HepG2 (cell line): ENCODE results near the gene ADAMTS13. TPM values are rescaled to one million over a fixed set of nuclear protein-coding genes. Genes with fewer than 3 reads are reported as not detected.
A peak's percentile ranks its signal among the peaks of the same experiment; 100 is the strongest.

ENCODE experiments used
- FOXC1 ChIP-seq: sonication (generic); formaldehyde crosslinking; IDR thresholded peaks from 2 replicates; pipeline ENCODE4 v1.8.0; 2022; ENCODE audit warnings: mild to moderate bottlenecking, missing genetic modification reagents, borderline replicate concordance
- HOXA3 ChIP-seq: sonication (generic); formaldehyde crosslinking; IDR thresholded peaks from 2 replicates; pipeline ENCODE4 v1.5.0; 2020; ENCODE audit warnings: missing genetic modification reagents
- IRF2 ChIP-seq: IDR thresholded peaks from 2 replicates; pipeline ENCODE4 v1.6.1; 2018; ENCODE audit warnings: missing genetic modification reagents, missing compliant biosample characterization
- MED8 ChIP-seq: sonication (generic); formaldehyde crosslinking; IDR thresholded peaks from 2 replicates; pipeline ENCODE4 v1.8.1; 2023; ENCODE audit warnings: mild to moderate bottlenecking, missing genetic modification reagents; ENCODE audit not compliant: insufficient replicate concordance
- NKX3-1 ChIP-seq: sonication (generic); formaldehyde crosslinking; IDR thresholded peaks from 2 replicates; pipeline ENCODE4 v1.5.0; 2020; ENCODE audit warnings: missing genetic modification reagents
- NONO ChIP-seq, 2 experiments: fragments of 450-650 bp in 1 of 2; sonication (generic) in 1 of 2; formaldehyde crosslinking in 1 of 2; IDR thresholded peaks in 1 of 2; conservative IDR thresholded peaks in 1 of 2; 2 replicates each; pipeline versions ENCODE4 v1.6.1 to v1.8.0; 2017 to 2022; ENCODE audit warnings: mild to moderate bottlenecking in 1 of 2, missing genetic modification reagents in 1 of 2, moderate library complexity in 1 of 2
- RFXAP ChIP-seq: sonication (generic); formaldehyde crosslinking; IDR thresholded peaks from 2 replicates; pipeline ENCODE4 v1.4.0; 2020; ENCODE audit warnings: missing genetic modification reagents, borderline replicate concordance
- SMC3 ChIP-seq: IDR thresholded peaks from 2 replicates; pipeline ENCODE4 v1.6.1; 2011; ENCODE audit warnings: low read length, improper control_type of control experiment
- SP1 ChIP-seq, 2 experiments: fragments of 450-650 bp in 1 of 2; sonication (generic) in 1 of 2; formaldehyde crosslinking in 1 of 2; IDR thresholded peaks; 2 replicates each; pipeline versions ENCODE4 v1.4.0 to v1.6.1; 2016 to 2020; ENCODE audit warnings: missing genetic modification reagents in 1 of 2
- XRCC5 ChIP-seq: fragments of 200-400 bp; formaldehyde crosslinking; optimal IDR thresholded peaks from 2 replicates; pipeline ENCODE3; 2017; ENCODE audit warnings: mild to moderate bottlenecking, low read length
- ZFYVE20 ChIP-seq: sonication (generic); formaldehyde crosslinking; IDR thresholded peaks from 2 replicates; pipeline ENCODE4 v1.8.0; 2023; ENCODE audit warnings: low read depth, mild to moderate bottlenecking, moderate library complexity, missing genetic modification reagents, borderline replicate concordance
- ZNF33B ChIP-seq: sonication (generic); formaldehyde crosslinking; IDR thresholded peaks from 2 replicates; pipeline ENCODE4 v1.5.1; 2020; ENCODE audit warnings: mild to moderate bottlenecking, missing genetic modification reagents
- ZNF772 ChIP-seq: sonication (generic); formaldehyde crosslinking; IDR thresholded peaks from 2 replicates; pipeline ENCODE4 v1.5.0; 2020; ENCODE audit warnings: mild to moderate bottlenecking, missing genetic modification reagents
- ZNF780A ChIP-seq: sonication (generic); formaldehyde crosslinking; IDR thresholded peaks from 2 replicates; pipeline ENCODE4 v1.8.0; 2022; ENCODE audit warnings: mild to moderate bottlenecking, missing genetic modification reagents, moderate library complexity
- ZNF792 ChIP-seq: IDR thresholded peaks from 2 replicates; pipeline ENCODE4 v1.6.1; 2016
- polyA plus RNA-seq, 8 experiments: library from polyadenylated mRNA; depleted of rRNA in 3 of 8; stranded (reverse) in 7 of 8; unstranded in 1 of 8; fragments of >200 nt; fragmentation: Illumina TruSeq in 4 of 8; extraction: Trizol in 4 of 8; gene quantifications; 2 replicates each; pipeline versions ENCODE4 v1.2.1 to v1.2.3, GENCODE V29; 2011 to 2016; ENCODE audit warnings: low read depth in 4 of 8, missing spikeins in 1 of 8, mixed read lengths in 1 of 8; ENCODE audit not compliant: insufficient read depth in 1 of 8
- total RNA-seq, 5 experiments: library from RNA; depleted of rRNA; stranded (reverse); fragments of >200 nt; fragmentation: Illumina TruSeq; extraction: Trizol; gene quantifications; 2 replicates each; pipeline ENCODE4 v1.2.3, GENCODE V29; 2016; ENCODE audit warnings: low read depth in 1 of 5
- TF ChIP-seq, protein P1 (sequence below): IDR thresholded peaks from 2 replicates; pipeline ENCODE4 v1.6.1; 2012; ENCODE audit warnings: inconsistent platforms
- TF ChIP-seq, protein P2 (sequence below): sonication (generic); formaldehyde crosslinking; IDR thresholded peaks from 2 replicates; pipeline ENCODE4 v1.5.1; 2020; ENCODE audit warnings: missing genetic modification reagents, mild to moderate bottlenecking, borderline replicate concordance
- TF ChIP-seq, protein P3 (sequence below): IDR thresholded peaks from 2 replicates; pipeline ENCODE4 v1.6.1; 2016; ENCODE audit warnings: low read depth, missing genetic modification reagents, missing compliant biosample characterization
- TF ChIP-seq, protein P4 (sequence below): sonication (generic); formaldehyde crosslinking; IDR thresholded peaks from 2 replicates; pipeline ENCODE4 v1.8.1; 2023; ENCODE audit warnings: missing genetic modification reagents, inconsistent platforms, borderline replicate concordance

ADAMTS13 gene
- total and polyA plus RNA-seq, 2 of the 13 experiments (the other 11 are each of a cell fraction or from before 2014, with no cell fraction given): 0.91 to 4.5 TPM

DNA sequence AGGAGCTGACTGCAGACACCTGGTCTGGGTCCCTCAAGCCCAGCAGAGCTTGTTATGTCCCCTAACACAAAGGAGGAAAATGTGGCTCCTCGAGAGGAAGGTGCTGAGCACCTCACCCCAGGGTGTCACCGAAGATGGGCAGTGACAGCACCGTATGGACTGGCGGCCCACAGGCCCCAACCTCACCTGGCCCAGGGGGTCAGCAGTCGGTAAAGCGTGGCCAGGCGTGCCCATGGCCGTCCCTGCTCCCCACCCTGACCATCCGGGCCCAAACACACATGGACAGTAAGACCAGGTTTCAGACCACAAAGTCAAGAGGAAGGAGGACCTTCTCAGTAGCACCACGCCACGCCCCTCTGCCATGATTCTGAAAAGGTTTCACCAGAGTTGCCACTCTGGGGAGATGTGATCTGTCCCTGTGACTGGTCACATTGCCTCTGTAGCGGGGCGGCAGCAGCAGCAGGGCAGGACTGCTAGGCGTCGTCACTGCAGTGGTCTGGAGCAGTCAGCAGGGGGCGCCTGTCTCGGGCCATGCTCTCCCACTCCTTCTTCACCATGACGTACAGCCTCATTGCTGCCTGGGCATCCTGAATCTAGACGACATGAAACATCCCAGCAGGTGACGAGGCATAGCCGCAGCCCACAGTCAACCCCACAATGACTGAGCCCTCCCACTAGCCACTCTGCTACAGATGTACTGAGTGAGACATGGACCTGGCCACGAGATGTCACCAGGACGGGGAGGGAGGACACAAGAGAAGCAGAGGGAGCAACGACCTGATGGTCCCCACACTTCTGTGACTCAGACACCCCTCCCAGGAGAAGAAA lies 15.5 kb upstream of the ADAMTS13 start (continued):
- TF ChIP-seq ZNF772 (CRISPR knock-in tag) (0 out of 2 replicates have a peak, but pooled peaks have one; percentile 54), XRCC5 (peak; percentile 80), ZNF780A (no peak), HOXA3 (CRISPR knock-in tag) (peak; percentile 35; the same call in 1 of the 2 replicates), SMC3 (peak; percentile 67), ZNF792 (CRISPR knock-in tag) (0 out of 2 replicates have a peak, but pooled peaks have one; percentile 33), IRF2 (CRISPR knock-in tag) (no peak), NONO (IDR thresholded peaks at IDR 0.05) (no peak), NONO (CRISPR knock-in tag; conservative IDR thresholded peaks at IDR 0.05) (peak; percentile 67; the same call in 1 of the 2 replicates), NKX3-1 (CRISPR knock-in tag) (no peak), RFXAP (CRISPR knock-in tag) (no peak), MED8 (CRISPR knock-in tag) (no peak), ZNF33B (CRISPR knock-in tag) (no peak), ZFYVE20 (no peak), SP1 (IDR thresholded peaks at IDR 0.05) (no peak), SP1 (CRISPR knock-in tag; IDR thresholded peaks at IDR 0.05) (no peak), FOXC1 (CRISPR knock-in tag) (0 out of 2 replicates have a peak, but pooled peaks have one; percentile 54)
- TF ChIP-seq, protein P1, sequence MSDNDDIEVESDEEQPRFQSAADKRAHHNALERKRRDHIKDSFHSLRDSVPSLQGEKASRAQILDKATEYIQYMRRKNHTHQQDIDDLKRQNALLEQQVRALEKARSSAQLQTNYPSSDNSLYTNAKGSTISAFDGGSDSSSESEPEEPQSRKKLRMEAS: 0 out of 2 replicates have a peak, but pooled peaks have one; percentile 44
- TF ChIP-seq, protein P2, sequence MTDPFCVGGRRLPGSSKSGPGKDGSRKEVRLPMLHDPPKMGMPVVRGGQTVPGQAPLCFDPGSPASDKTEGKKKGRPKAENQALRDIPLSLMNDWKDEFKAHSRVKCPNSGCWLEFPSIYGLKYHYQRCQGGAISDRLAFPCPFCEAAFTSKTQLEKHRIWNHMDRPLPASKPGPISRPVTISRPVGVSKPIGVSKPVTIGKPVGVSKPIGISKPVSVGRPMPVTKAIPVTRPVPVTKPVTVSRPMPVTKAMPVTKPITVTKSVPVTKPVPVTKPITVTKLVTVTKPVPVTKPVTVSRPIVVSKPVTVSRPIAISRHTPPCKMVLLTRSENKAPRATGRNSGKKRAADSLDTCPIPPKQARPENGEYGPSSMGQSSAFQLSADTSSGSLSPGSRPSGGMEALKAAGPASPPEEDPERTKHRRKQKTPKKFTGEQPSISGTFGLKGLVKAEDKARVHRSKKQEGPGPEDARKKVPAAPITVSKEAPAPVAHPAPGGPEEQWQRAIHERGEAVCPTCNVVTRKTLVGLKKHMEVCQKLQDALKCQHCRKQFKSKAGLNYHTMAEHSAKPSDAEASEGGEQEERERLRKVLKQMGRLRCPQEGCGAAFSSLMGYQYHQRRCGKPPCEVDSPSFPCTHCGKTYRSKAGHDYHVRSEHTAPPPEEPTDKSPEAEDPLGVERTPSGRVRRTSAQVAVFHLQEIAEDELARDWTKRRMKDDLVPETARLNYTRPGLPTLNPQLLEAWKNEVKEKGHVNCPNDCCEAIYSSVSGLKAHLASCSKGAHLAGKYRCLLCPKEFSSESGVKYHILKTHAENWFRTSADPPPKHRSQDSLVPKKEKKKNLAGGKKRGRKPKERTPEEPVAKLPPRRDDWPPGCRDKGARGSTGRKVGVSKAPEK (CRISPR knock-in tag): no peak
- TF ChIP-seq, protein P3, sequence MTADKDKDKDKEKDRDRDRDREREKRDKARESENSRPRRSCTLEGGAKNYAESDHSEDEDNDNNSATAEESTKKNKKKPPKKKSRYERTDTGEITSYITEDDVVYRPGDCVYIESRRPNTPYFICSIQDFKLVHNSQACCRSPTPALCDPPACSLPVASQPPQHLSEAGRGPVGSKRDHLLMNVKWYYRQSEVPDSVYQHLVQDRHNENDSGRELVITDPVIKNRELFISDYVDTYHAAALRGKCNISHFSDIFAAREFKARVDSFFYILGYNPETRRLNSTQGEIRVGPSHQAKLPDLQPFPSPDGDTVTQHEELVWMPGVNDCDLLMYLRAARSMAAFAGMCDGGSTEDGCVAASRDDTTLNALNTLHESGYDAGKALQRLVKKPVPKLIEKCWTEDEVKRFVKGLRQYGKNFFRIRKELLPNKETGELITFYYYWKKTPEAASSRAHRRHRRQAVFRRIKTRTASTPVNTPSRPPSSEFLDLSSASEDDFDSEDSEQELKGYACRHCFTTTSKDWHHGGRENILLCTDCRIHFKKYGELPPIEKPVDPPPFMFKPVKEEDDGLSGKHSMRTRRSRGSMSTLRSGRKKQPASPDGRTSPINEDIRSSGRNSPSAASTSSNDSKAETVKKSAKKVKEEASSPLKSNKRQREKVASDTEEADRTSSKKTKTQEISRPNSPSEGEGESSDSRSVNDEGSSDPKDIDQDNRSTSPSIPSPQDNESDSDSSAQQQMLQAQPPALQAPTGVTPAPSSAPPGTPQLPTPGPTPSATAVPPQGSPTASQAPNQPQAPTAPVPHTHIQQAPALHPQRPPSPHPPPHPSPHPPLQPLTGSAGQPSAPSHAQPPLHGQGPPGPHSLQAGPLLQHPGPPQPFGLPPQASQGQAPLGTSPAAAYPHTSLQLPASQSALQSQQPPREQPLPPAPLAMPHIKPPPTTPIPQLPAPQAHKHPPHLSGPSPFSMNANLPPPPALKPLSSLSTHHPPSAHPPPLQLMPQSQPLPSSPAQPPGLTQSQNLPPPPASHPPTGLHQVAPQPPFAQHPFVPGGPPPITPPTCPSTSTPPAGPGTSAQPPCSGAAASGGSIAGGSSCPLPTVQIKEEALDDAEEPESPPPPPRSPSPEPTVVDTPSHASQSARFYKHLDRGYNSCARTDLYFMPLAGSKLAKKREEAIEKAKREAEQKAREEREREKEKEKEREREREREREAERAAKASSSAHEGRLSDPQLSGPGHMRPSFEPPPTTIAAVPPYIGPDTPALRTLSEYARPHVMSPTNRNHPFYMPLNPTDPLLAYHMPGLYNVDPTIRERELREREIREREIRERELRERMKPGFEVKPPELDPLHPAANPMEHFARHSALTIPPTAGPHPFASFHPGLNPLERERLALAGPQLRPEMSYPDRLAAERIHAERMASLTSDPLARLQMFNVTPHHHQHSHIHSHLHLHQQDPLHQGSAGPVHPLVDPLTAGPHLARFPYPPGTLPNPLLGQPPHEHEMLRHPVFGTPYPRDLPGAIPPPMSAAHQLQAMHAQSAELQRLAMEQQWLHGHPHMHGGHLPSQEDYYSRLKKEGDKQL (CRISPR knock-in tag): no peak
- TF ChIP-seq, protein P4, sequence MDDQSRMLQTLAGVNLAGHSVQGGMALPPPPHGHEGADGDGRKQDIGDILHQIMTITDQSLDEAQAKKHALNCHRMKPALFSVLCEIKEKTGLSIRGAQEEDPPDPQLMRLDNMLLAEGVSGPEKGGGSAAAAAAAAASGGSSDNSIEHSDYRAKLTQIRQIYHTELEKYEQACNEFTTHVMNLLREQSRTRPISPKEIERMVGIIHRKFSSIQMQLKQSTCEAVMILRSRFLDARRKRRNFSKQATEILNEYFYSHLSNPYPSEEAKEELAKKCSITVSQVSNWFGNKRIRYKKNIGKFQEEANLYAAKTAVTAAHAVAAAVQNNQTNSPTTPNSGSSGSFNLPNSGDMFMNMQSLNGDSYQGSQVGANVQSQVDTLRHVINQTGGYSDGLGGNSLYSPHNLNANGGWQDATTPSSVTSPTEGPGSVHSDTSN: no peak
